Esophagus (tissue), 2 donors: Measurements from ENCODE around the gene AFG3L2. TPM values are rescaled to one million over a fixed set of nuclear protein-coding genes. Genes with fewer than 3 reads are reported as not detected.

ENCODE experiments used
- H3K27ac ChIP-seq, 2 donors: one replicate each; pipeline ENCODE4 v1.5.1; 2013; ENCODE audit warnings: low read depth in 2 of 2, mild to moderate bottlenecking in 2 of 2, inconsistent platforms in 1 of 2, low read length in 1 of 2, moderate library complexity in 1 of 2
- H3K27me3 ChIP-seq, 2 donors: one replicate each; pipeline ENCODE4 v1.6.1; 2013; ENCODE audit warnings: low read length in 2 of 2, control low read depth in 1 of 2, mild to moderate bottlenecking in 1 of 2; ENCODE audit not compliant: insufficient read depth in 2 of 2, control insufficient read depth in 1 of 2
- H3K36me3 ChIP-seq, 2 donors: one replicate each; pipeline ENCODE4 v1.6.1; 2013; ENCODE audit warnings: low read length in 1 of 2; ENCODE audit not compliant: control insufficient read depth in 2 of 2, insufficient read depth in 2 of 2
- H3K4me1 ChIP-seq, 2 donors: one replicate each; pipeline ENCODE4 v1.6.1; 2013; ENCODE audit warnings: low read length in 1 of 2; ENCODE audit not compliant: control insufficient read depth in 2 of 2, insufficient read depth in 2 of 2
- H3K4me3 ChIP-seq, 2 donors: one replicate each; pipeline ENCODE4 v1.5.1; 2013; ENCODE audit warnings: low read length in 2 of 2, mild to moderate bottlenecking in 2 of 2, low read depth in 1 of 2, moderate library complexity in 1 of 2
- H3K9me3 ChIP-seq, 2 donors: one replicate each; pipeline ENCODE4 v1.6.1; 2013; ENCODE audit warnings: mild to moderate bottlenecking in 2 of 2, low read depth in 1 of 2, low read length in 1 of 2, moderate library complexity in 1 of 2; ENCODE audit not compliant: control insufficient read depth in 2 of 2, insufficient read depth in 1 of 2
- WGBS, 2 donors: extraction: QIAGEN DNeasy Blood & Tissue Kit; methylation state at CpG; one replicate each; pipeline ENCODE4 v1.1.7; 2013; 5-methylcytosine and 5-hydroxymethylcytosine counted together
- polyA plus RNA-seq, 2 donors: library from polyadenylated mRNA; stranded (reverse); fragments of 200-250 nt; gene quantifications; one replicate each; pipeline ENCODE4 v1.2.3, GENCODE V29; 2013
- donor health status: healthy with polysubstance abuse.
- donor health status: Bipolar disorder and iron deficiency.

AFG3L2 gene
- polyA plus RNA-seq, 2 donors: 14.7 to 34.0 TPM

- 86 to 89% methylated on average over 13 of the region's 13 CpGs for WGBS, 2 donors
- no peaks in the 10 kb centered on the region for H3K27me3 ChIP-seq
- H3K36me3 ChIP-seq: peaks cover 12 to 28% of the 10 kb centered on the region in 2 donors
- H3K9me3 ChIP-seq: no peaks in the 10 kb centered on the region
- H3K4me3 ChIP-seq: no peak overlapping the region
- H3K27ac ChIP-seq: no peak overlapping the region
- H3K4me1 ChIP-seq: no peaks in the 10 kb centered on the region
Measured at GRCh38 chr18:12345491-12346239, 31.4 kb downstream of the AFG3L2 start.

DNA sequence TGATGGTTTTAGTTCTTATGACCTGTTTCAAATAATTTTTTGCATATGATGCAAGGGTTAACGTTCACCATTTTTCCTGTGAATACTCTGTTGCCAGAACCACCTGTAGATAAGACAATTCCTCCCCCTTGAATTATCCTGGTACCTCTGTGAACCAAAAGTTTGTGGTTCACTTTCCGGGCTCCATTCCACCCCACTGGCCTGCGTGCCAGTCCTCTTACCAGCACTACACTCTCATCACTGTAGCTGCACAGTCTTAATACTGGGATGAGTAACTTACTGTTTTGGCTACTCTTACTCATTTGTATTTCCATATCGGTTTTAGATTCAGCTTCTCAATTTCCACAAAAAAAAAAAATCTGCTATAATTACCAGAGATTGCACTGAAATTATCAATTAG is 34.4 kb downstream of the AFG3L2 start:
- 92 to 97% methylated on average over 4 of the region's 4 CpGs for WGBS, 2 donors
- Histone ChIP-seq H3K27me3 (no peaks in the 10 kb centered on the region), H3K27ac (no peak overlapping the region), H3K4me1 (no peaks in the 10 kb centered on the region), H3K4me3 (no peak overlapping the region), H3K36me3 (peaks cover 12 to 23% of the 10 kb centered on the region in 2 donors), H3K9me3 (no peaks in the 10 kb centered on the region)

DNA sequence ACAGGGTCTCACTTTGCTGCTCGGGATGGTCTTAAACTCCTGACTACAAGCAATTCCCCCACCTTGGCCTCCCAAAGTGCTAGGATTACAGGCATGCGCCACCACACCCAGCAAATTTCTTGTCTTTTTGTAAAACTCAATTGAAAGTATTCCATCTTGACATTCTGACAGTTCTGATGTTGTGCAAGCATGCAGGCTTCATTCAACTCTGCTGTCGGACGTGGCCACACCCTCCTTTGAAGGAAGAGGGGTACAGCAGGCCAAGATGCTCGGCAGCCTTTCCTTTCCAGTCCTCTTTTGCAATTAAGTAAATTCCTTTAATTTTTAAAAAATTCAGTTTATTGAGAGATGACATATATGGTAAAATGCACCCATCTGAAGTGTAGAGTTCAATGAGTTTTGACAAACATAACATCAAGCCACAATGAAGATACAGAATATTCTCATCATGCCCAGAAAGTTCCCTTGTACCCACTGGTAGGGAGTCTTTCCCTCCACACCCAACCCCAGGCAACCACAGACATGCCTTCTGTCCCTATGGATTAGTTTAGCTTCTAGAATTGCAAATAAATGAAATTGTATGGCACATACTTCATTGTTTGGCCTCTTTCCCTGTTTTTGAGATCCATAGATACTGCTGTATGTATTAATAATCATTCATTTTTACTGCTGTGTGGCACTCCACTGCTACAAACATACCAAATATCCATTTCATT is 35.9 kb downstream of the AFG3L2 start:
- no peaks in the 10 kb centered on the region for H3K27me3 ChIP-seq
- H3K9me3 ChIP-seq: no peaks in the 10 kb centered on the region
- H3K36me3 ChIP-seq: peaks cover 12 to 21% of the 10 kb centered on the region in 2 donors
- WGBS, 2 donors: 83 to 89% methylated on average over 5 of the region's 5 CpGs
- H3K4me3 ChIP-seq: no peak overlapping the region
- peaks cover 0 to 3% of the 10 kb centered on the region in 2 donors for H3K4me1 ChIP-seq
- H3K27ac ChIP-seq: no peak overlapping the region

DNA sequence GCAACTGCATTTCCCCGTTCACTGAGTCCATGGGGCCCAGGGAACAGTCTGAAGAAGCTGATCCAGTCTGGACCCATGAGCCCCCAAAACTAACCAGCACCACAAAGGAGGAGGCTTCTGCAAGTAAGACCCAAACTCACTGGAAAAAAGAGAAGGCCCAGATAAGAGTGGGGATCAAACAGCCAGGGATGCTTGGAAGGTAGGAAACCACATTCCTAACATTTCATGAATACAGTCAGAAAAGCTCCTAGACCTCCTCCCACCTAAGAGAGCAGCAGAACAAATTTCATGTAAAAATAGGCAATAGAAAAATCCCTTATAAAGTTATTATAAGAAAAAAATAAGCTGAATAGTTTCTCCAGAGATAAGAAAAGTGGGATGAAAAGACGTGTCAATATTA is 38.6 kb downstream of the AFG3L2 start:
- H3K36me3 ChIP-seq: peaks cover 9 to 14% of the 10 kb centered on the region in 2 donors
- WGBS, 2 donors: 93 to 97% methylated on average over 2 of the region's 2 CpGs

GRCh38 chr18:12336887-12337286 is 40.1 kb downstream of the AFG3L2 start:
- Histone ChIP-seq H3K4me3 (no peak overlapping the region), H3K36me3 (peaks cover 9 to 12% of the 10 kb centered on the region in 2 donors), H3K27me3 (no peaks in the 10 kb centered on the region), H3K27ac (no peak overlapping the region), H3K9me3 (no peaks in the 10 kb centered on the region), H3K4me1 (peaks cover 0 to 3% of the 10 kb centered on the region in 2 donors)
- 75 to 78% methylated on average over 6 of the region's 6 CpGs for WGBS, 2 donors

More for the DNA sequence above, 38.6 kb downstream of the AFG3L2 start:
- Histone ChIP-seq H3K4me3 (no peak overlapping the region), H3K4me1 (peaks cover 0 to 3% of the 10 kb centered on the region in 2 donors), H3K9me3 (no peaks in the 10 kb centered on the region), H3K27ac (no peak overlapping the region), H3K27me3 (no peaks in the 10 kb centered on the region)

DNA sequence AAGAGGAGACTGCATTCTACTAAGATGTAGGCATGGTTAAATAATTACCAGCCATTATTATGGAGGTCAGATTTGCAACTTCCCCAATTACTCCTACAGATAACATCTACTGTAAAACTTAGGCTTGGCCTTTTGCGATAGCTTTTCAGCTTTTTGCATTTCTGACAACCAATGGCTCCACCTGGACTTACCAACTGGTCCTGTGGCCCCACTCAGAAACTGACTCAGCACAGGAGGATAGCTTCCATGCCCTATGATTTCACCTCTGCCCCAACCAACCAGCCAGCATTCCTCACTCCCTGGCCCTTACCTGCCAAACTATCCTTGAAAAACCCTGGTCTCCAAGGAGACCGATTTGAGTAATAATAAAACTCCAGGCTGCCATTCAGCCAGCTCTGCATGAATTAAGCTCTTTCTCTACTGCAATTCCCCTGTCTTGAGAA is 40.8 kb downstream of the AFG3L2 start:
- H3K4me3 ChIP-seq: no peak overlapping the region
- H3K4me1 ChIP-seq: peaks cover 0 to 3% of the 10 kb centered on the region in 2 donors
- peaks cover 9 to 12% of the 10 kb centered on the region in 2 donors for H3K36me3 ChIP-seq
- no peaks in the 10 kb centered on the region for H3K27me3 ChIP-seq
- no peak overlapping the region for H3K27ac ChIP-seq
- WGBS, 2 donors: 53 to 73% methylated on average over 2 of the region's 2 CpGs
- H3K9me3 ChIP-seq: no peaks in the 10 kb centered on the region

GRCh38 chr18:12335503-12335902 is 41.5 kb downstream of the AFG3L2 start:
- Histone ChIP-seq H3K4me3 (no peak overlapping the region), H3K27ac (no peak overlapping the region), H3K4me1 (peaks cover 0 to 3% of the 10 kb centered on the region in 2 donors), H3K27me3 (no peaks in the 10 kb centered on the region), H3K36me3 (peaks cover 9 to 12% of the 10 kb centered on the region in 2 donors), H3K9me3 (no peaks in the 10 kb centered on the region)
- WGBS, 2 donors: 94 to 95% methylated on average over 7 of the region's 7 CpGs

- Histone ChIP-seq H3K36me3 (peaks cover 9 to 13% of the 10 kb centered on the region in 2 donors), H3K9me3 (no peaks in the 10 kb centered on the region), H3K27me3 (no peaks in the 10 kb centered on the region), H3K4me1 (peaks cover 0 to 3% of the 10 kb centered on the region in 2 donors), H3K4me3 (no peak overlapping the region), H3K27ac (no peak overlapping the region)
- WGBS, 2 donors: 85 to 86% methylated on average over 2 of the region's 2 CpGs
Measured at GRCh38 chr18:12334863-12335262, 42.2 kb downstream of the AFG3L2 start.

DNA sequence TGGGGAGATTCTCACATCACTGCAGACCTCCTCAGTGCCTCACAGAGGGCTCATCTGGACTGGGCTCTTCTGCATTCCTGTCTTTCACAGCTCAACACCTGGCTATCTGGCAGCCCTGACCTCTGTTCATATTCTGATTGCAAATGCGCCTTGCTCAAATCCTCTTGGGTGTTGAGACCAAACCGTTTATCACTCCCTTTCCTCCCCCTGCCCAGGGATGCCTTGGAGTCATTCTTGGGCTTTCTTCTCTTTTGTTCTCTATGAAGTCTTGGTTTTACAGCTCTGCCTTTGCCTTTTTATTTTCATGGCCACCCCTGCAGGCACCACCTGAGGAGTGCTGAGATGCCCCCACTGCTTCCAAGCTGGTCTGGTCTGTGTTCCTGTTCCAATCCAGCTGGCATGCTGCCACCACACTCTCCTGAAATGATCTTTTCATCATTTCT is 42.6 kb downstream of the AFG3L2 start:
- Histone ChIP-seq H3K36me3 (peaks cover 9 to 14% of the 10 kb centered on the region in 2 donors), H3K4me3 (no peak overlapping the region), H3K4me1 (peaks cover 0 to 3% of the 10 kb centered on the region in 2 donors), H3K9me3 (no peaks in the 10 kb centered on the region), H3K27me3 (no peaks in the 10 kb centered on the region), H3K27ac (no peak overlapping the region)
- 63 to 68% methylated on average over 2 of the region's 2 CpGs for whole genome bisulfite sequencing, 2 donors
